Measurements from ENCODE around the gene EIF4G2.

GRCh38 chr11:10798330-10798928 lies 10.3 kb downstream of the EIF4G2 start:
- TF ChIP-seq CTCF (IDR thresholded peaks at IDR 0.05) (no peak), REST (IDR thresholded peaks at IDR 0.05; ENCODE audit: insufficient read depth in 1 of 2, low read depth in 2 of 2, low read length in 1 of 2) (no peak), SIN3A (IDR thresholded peaks at IDR 0.05; ENCODE audit: borderline replicate concordance, insufficient read depth, low read depth, low read length) (no peak)

Measured in Panc1 (cell line).